ENCODE measurements around the gene GPR55.

The GPR55 gene

DNA sequence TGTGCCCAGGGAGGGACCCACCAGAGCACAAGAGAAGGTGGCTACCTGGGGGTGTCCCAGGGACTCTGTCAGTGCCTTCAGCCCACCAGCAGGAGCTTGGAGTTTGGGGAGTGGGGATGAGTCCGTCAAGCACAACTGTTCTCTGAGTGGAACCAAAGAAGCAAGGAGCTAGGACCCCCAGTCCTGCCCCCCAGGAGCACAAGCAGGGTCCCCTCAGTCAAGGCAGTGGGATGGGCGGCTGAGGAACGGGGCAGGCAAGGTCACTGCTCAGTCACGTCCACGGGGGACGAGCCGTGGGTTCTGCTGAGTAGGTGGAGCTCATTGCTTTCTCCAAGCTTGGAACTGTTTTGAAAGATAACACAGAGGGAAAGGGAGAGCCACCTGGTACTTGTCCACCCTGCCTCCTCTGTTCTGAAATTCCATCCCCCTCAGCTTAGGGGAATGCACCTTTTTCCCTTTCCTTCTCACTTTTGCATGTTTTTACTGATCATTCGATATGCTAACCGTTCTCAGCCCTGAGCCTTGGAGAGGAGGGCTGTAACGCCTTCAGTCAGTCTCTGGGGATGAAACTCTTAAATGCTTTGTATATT, 46.3 kb downstream of the GPR55 start:
- DNase-seq = no peak

DNA sequence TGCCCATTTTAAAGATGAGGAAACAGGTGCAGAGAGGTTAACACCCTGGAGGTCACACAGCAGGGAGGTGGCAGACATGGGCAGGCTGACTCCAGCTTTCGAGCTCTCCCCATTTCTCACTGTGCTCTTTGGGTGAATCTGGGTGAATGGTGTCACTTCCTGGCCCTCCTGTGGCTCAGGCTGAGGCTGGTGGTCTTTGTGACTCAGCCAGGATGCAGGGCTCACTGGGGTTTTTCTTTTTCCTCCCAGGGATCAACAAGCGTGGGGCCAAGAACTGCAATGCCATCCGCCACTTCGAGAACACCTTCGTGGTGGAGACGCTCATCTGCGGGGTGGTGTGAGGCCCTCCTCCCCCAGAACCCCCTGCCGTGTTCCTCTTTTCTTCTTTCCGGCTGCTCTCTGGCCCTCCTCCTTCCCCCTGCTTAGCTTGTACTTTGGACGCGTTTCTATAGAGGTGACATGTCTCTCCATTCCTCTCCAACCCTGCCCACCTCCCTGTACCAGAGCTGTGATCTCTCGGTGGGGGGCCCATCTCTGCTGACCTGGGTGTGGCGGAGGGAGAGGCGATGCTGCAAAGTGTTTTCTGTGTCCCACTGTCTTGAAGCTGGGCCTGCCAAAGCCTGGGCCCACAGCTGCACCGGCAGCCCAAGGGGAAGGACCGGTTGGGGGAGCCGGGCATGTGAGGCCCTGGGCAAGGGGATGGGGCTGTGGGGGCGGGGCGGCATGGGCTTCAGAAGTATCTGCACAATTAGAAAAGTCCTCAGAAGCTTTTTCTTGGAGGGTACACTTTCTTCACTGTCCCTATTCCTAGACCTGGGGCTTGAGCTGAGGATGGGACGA, 47.1 kb downstream of the GPR55 start:
- DNase-seq = no peak

GRCh38 chr2:230877116-230877758, 47.8 kb downstream of the GPR55 start:
- no peak for DNase-seq

DNA sequence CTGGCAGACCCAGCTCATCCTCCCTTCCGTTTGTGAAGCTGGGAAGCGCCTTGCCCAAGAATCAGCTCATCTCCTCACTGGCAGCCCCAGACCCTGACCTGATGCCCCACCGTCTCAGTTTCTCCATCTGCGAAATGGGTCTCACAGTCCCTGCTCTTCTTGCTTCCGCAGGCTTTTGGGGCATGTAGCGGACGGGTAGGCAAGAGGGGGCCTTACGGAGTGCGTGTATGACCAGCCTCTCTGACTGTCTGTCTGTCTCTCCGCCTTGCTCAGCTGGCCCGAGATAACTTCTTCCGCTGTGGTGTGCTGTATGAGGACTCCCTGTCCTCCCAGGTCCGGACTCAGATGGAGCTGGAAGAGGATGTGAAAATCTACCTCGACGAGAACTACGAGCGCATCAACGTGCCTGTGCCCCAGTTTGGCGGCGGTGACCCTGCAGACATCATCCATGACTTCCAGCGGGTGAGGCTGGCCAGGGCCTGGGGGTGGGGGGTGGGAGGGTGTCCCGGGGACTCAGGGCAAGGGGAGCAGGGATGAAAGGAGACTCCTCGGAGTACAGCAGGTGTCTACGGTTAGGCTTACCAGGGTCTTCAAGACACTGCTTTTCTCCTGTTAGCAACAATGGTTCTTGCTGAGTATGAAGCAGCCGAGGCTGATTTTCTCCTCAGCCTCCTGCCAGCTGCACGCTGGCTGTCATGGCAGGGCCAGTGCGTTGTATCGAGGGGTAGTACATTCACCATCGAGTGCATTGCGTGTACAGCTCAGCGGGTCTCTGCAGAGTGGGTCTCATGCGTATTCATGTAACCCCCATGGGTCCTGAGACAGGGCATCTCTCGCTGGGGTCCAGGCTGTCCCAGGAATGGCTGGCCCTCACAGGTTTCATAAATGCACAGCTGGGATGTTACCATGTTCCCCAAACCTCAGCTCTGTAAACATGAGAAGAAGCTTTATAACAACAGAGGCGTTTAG, 49.4 kb downstream of the GPR55 start:
- DNase-seq = no peak

DNA sequence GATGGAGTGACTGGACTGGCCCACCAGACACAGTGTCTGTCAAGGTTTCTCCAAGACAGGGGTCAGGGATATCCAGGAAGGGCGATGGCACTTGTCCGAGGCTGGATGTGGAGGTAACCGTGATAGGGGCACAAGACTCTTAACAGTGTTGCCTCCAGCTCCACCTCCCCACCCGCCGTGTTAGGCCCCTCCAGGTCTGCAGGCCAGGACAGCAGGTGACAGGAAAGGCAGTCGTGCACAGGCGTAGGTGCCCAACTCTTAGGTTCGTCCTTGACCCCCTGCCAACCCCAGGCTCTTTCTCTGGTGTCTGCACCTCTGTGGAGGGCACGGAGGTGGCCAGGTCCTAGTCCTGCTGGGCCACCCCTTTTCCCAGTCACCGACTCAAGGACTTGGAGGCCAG, 50.2 kb downstream of the GPR55 start:
- no peak for DNase-seq

- DNase-seq = no peak
Measured at GRCh38 chr2:230874456-230874855, 50.6 kb downstream of the GPR55 start.

DNA sequence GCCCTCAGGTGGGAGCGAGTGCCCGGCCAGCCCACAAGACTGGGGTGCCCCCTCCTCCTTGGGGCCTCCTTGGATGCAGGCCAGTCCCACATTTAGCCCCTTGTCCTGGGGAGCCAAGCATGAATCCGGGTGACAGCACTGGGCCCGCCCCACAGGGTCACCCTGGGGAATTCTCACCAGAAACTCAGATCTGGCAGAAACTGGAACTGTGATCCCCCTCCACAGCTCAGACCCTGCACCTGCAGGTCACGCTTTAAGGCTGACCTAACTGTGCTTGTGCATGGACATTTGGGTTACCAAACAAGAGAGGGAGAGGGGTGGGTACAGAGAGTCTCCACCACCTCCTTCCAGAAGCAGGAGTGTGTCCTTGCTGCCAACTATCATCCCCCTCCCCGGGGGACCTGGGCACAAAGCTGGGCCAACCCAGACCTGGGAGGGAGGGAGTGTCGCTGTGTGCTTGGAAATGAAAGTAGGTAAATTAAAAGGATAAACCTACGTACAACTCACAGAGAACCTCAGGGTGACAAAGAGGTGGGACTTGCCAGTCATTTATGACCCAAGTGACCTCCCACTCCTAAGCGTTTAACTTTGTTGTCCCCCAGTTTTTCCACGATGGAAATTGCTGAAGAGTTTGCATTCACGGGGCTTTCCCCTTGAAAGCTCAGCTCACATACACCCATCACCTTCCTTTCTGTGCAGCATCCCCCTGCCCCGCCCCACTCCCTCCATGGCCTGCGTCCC, 51.2 kb downstream of the GPR55 start:
- no peak for DNase-seq

DNA sequence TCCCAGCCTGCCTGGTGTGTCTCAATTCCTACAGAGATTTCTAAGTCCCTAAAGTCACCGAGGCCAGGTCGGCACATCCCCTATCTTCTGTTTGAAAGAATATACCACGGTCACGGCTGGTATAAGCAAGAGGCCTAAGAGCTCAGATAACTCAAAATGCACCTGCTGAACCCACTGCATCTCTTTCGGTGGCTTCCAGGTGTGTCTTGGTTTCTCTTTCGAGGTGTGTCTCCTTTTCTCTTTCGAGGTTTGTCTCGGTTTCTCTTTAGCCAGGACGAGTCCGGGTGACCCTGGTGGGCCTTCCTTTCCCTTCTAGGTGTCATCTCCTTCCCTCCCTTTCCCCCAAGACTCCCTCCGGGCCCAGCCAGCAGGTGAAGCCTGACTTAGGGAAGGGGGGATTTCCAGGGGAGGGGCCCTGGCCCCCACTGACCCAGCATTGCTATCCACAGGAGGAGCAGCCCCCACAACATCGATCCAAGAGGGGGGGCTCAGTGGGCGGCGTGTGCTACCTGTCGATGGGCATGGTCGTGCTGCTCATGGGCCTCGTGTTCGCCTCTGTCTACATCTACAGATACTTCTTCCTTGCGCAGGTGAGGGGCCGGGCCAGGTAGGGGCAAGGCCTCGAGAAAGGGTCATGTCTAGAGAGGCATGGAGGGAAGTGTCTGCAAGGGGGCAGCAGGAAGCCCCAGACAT, 51.9 kb downstream of the GPR55 start:
- no peak for DNase-seq

GRCh38 chr2:230872151-230872967, 52.7 kb downstream of the GPR55 start:
- no peak for DNase-seq

- no peak for DNase-seq
Measured at GRCh38 chr2:230871361-230872150, 53.5 kb downstream of the GPR55 start.

DNA sequence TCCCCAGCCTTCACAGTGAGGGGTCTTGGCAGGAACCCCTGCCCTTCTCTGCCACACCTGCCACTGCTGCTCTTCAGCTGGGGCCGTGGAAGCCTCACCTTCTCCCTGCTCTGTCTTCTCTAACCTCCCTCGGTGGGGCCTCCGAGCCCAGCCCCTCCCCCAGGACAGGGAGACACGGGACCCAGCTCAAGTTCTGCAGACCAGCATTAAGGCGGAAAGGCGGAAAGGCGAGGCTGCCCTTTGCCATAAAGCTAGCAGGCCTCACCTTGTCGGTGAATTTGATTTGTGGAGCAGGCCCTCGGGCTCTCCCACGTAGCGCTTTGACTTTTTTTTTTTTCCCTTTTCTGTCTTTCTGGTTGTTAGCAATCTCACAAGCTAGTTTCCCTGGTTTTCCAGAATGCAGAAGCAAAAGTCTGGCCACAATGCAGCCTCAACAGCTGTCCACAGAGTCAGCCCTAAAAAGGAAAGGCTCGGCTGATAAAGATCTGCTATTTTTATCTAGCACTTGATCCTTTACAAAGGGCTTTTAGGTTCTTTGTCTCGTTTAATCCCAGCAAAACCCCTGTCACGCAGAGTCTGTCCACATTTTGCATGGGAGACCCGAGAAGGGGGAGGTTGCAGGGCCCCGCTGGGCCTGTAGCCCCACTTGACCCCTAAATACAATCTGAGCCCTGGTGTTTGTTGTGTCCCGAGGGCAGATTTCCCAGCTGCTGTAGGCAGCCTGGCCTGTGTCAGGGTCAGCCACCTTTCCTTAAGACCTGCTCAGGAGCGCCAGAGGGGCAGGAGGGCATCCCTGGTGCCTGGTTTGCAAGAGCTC, 54.3 kb downstream of the GPR55 start:
- peak; percentile 71 for DNase-seq

GRCh38 chr2:230869914-230870543, 55.0 kb downstream of the GPR55 start:
- no peak for DNase-seq

GRCh38 chr2:230868947-230869913, 55.8 kb downstream of the GPR55 start:
- DNase-seq = no peak

- DNase-seq = no peak
Measured at GRCh38 chr2:230868161-230868946, 56.7 kb downstream of the GPR55 start.

DNA sequence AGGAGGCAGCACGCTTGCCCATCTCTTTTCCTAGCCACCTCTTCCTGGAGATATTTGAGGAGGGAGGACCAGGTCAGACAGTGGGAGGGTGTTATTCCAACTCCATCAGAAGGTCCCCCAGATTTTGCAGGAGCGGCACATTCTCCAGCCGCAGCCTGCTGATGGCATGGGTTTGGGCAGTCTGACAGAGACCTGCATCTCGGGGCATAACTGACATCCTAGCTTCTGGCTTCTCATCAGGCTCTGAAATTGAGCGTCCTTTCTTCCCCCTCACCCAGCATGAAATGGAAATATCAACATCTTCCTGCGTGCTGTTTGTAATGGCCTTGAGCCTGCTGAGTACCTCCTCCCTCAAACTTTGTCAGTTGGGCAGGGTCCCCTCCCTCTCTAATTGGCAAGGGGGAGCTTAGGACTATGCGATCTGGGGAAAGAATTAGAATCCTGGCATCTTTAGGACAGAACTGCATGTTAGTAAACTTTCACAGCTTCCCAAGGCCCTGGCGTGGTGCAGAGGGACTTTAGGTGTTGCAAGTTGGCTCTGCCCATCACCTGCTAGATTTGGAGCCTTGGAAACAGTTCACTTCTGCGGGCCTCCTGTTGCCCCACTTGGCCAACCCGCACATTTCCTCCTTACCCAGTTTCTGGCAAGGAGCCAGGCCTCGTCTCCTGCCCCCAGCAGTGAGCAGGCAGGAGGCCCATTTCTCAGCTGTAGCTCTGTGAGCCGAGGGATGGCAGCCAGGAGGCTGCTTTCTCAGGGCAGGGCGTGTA, 58.1 kb downstream of the GPR55 start:
- no peak for DNase-seq
